GM12891 (cell line): ENCODE measurements around the gene STMP1.

ENCODE experiments used
- DNase-seq: peaks from one replicate; pipeline ENCODE4 v3.0.0; 2011; ENCODE audit warnings: low spot score; ENCODE audit not compliant: insufficient read length
- FAIRE-seq: peaks from 2 replicates; lab custom pipeline; 2011; peaks lifted over from hg19 to GRCh38; lab: Jason Lieb, UNC
- PAX5 ChIP-seq: IDR thresholded peaks from 2 replicates; pipeline ENCODE4 v1.6.1; 2011; ENCODE audit warnings: low read length, moderate library complexity, mild to moderate bottlenecking; ENCODE audit not compliant: insufficient read depth, severe bottlenecking
- POLR2A ChIP-seq: IDR thresholded peaks from 2 replicates; pipeline ENCODE4 v1.6.1; 2011; ENCODE audit warnings: low read depth, low read length, control low read depth
- POLR2AphosphoS5 ChIP-seq: IDR thresholded peaks from 2 replicates; pipeline ENCODE4 v1.6.1; 2011; ENCODE audit warnings: low read depth, low read length, control low read depth
- POU2F2 ChIP-seq: IDR thresholded peaks from 2 replicates; pipeline ENCODE4 v1.6.1; 2011; ENCODE audit warnings: low read depth, mild to moderate bottlenecking, control low read depth, low read length, moderate library complexity
- SPI1 ChIP-seq: IDR thresholded peaks from 2 replicates; pipeline ENCODE4 v1.6.1; 2011; ENCODE audit warnings: low read depth, low read length, control low read depth
- TAF1 ChIP-seq: IDR thresholded peaks from 2 replicates; pipeline ENCODE4 v1.6.1; 2011; ENCODE audit warnings: low read depth, low read length, control low read depth

The STMP1 gene

GRCh38 chr7:135715055-135715522, 52.8 kb downstream of the STMP1 start:
- FAIRE-seq (peak; percentile 28), DNase-seq (no peak)
- TF ChIP-seq PAX5 (no peak), TAF1 (no peak), POLR2A (no peak), POU2F2 (no peak), POLR2AphosphoS5 (no peak), SPI1 (no peak)

- TF ChIP-seq POLR2AphosphoS5: no peak
- no peak for TF ChIP-seq POLR2A
- TF ChIP-seq PAX5: no peak
- TF ChIP-seq SPI1: no peak
- TF ChIP-seq TAF1: no peak
- TF ChIP-seq POU2F2: no peak
- DNase-seq (no peak), FAIRE-seq (no peak)
These were observed 53.4 kb downstream of the STMP1 start for GRCh38 chr7:135715673-135716072.

- DNase-seq (no peak), FAIRE-seq (no peak)
- no peak for TF ChIP-seq SPI1
- TF ChIP-seq POU2F2: no peak
- TF ChIP-seq PAX5: no peak
- TF ChIP-seq TAF1: no peak
- no peak for TF ChIP-seq POLR2AphosphoS5
- no peak for TF ChIP-seq POLR2A
These were observed 54.4 kb downstream of the STMP1 start for GRCh38 chr7:135716677-135717238.

- TF ChIP-seq PAX5 (no peak), SPI1 (no peak), POU2F2 (no peak), TAF1 (no peak), POLR2AphosphoS5 (no peak), POLR2A (no peak)
- DNase-seq (no peak), FAIRE-seq (no peak)
These were observed 55.4 kb downstream of the STMP1 start for GRCh38 chr7:135717693-135718092.

- TF ChIP-seq SPI1: no peak
- no peak for TF ChIP-seq POLR2AphosphoS5
- no peak for TF ChIP-seq POU2F2
- TF ChIP-seq PAX5: no peak
- no peak for TF ChIP-seq POLR2A
- TF ChIP-seq TAF1: no peak
- FAIRE-seq (no peak), DNase-seq (no peak)
These were observed 55.9 kb downstream of the STMP1 start for GRCh38 chr7:135718219-135718618.

GRCh38 chr7:135718794-135719437, 56.6 kb downstream of the STMP1 start:
- FAIRE-seq (no peak), DNase-seq (no peak)
- TF ChIP-seq PAX5 (no peak), TAF1 (no peak), SPI1 (no peak), POU2F2 (no peak), POLR2A (no peak), POLR2AphosphoS5 (no peak)

GRCh38 chr7:135719688-135720087, 57.4 kb downstream of the STMP1 start:
- DNase-seq (no peak), FAIRE-seq (no peak)
- TF ChIP-seq SPI1: no peak
- TF ChIP-seq PAX5: no peak
- TF ChIP-seq POU2F2: no peak
- no peak for TF ChIP-seq POLR2AphosphoS5
- no peak for TF ChIP-seq POLR2A
- no peak for TF ChIP-seq TAF1

GRCh38 chr7:135721198-135721820, 59.0 kb downstream of the STMP1 start:
- DNase-seq (no peak), FAIRE-seq (no peak)
- no peak for TF ChIP-seq POU2F2
- TF ChIP-seq POLR2A: no peak
- TF ChIP-seq PAX5: no peak
- TF ChIP-seq SPI1: no peak
- TF ChIP-seq TAF1: no peak
- no peak for TF ChIP-seq POLR2AphosphoS5

GRCh38 chr7:135723411-135723810, 61.1 kb downstream of the STMP1 start:
- no peak for DNase-seq
- no peak for TF ChIP-seq POLR2AphosphoS5
- TF ChIP-seq POU2F2: no peak
- FAIRE-seq: no peak
